K562 (cell line): ENCODE data around the gene SPDEF. TPM values are rescaled to one million over a fixed set of nuclear protein-coding genes. Genes with fewer than 3 reads are reported as not detected.

Source experiments
- ATAC-seq: fragments of 200-7000 bp; cut with Tn5 transposase; 3 replicates; pipeline ENCODE4 v1.9.1; 2020; ENCODE audit warnings: moderate library complexity
- BruUV-seq: library from RNA; stranded (reverse); fragments of 400-500 nt; replicated peaks from 2 replicates; lab custom pipeline; 2021; lab: Mats Ljungman, UMichigan
- CTCF ChIA-PET: fragments of 300-600 bp; formaldehyde crosslinking; extraction: SDS; loops from one replicate; lab custom pipeline; 2021; ENCODE audit warnings: low intra/inter-chr PET ratio; lab: Yijun Ruan, JAX
- POLR2A ChIA-PET: fragments of 300-600, 350-650 bp; sonication (Branson Sonifier 250); formaldehyde crosslinking; extraction: SDS; loops from one replicate; lab custom pipeline; 2021; ENCODE audit warnings: antibody characterized with exemption, inconsistent platforms; lab: Yijun Ruan, JAX
- DNase-seq, 4 experiments: peaks; one replicate each; pipeline versions ENCODE4 v3.0.0 to v3.0.0-alpha.2; 2011 to 2018; ENCODE audit warnings: low spot score in 3 of 4, mixed read lengths in 3 of 4; ENCODE audit errors: extremely low read depth in 1 of 4
- FAIRE-seq: peaks from 2 replicates; lab custom pipeline; 2011; peaks lifted over from hg19 to GRCh38; lab: Jason Lieb, UNC
- H2AFZ ChIP-seq: 2 replicates; pipeline ENCODE4 v1.6.0; 2011; ENCODE audit warnings: low read depth, low read length, control low read depth, inconsistent platforms
- H3K27ac ChIP-seq: fragments of 200-600 bp; 3 replicates; pipeline ENCODE4 v1.8.0; 2011; ENCODE audit warnings: low read depth, mild to moderate bottlenecking, control low read depth, inconsistent platforms, low read length, moderate library complexity, mixed read lengths; ENCODE audit errors: extremely low read depth
- H3K27me3 ChIP-seq, 2 experiments: fragments of 300-600 bp in 1 of 2; 2 replicates in 1 of 2; 3 replicates in 1 of 2; pipeline versions ENCODE4 v1.6.0 to v1.8.0; 2011; ENCODE audit warnings: inconsistent platforms in 2 of 2, low read length in 2 of 2, mild to moderate bottlenecking in 1 of 2, mixed read lengths in 1 of 2, moderate library complexity in 1 of 2; ENCODE audit not compliant: control insufficient read depth in 2 of 2, insufficient read depth in 2 of 2
- H3K36me3 ChIP-seq: fragments of 300-600 bp; 3 replicates; pipeline ENCODE4 v1.8.0; 2011; ENCODE audit warnings: mild to moderate bottlenecking, low read length, inconsistent platforms; ENCODE audit not compliant: control insufficient read depth, insufficient read depth
- H3K4me1 ChIP-seq, 2 experiments: fragments of 200-600 bp in 1 of 2; replicated peaks in 1 of 2; 2 replicates in 1 of 2; 3 replicates in 1 of 2; pipeline versions ENCODE4 v1.5.1 to v1.8.0; 2011; ENCODE audit warnings: inconsistent platforms in 2 of 2, low read length in 2 of 2, mild to moderate bottlenecking in 1 of 2, mixed read lengths in 1 of 2, moderate library complexity in 1 of 2; ENCODE audit not compliant: control insufficient read depth in 2 of 2, insufficient read depth in 2 of 2
- H3K4me2 ChIP-seq: 2 replicates; pipeline ENCODE4 v1.6.1; 2011; ENCODE audit warnings: low read length, control low read depth, inconsistent platforms, mixed read lengths; ENCODE audit not compliant: insufficient read depth
- H3K4me3 ChIP-seq: fragments of 200-600 bp; sonication (generic), shearing (Covaris generic); 2 replicates; pipeline ENCODE4 v1.5.1; 2016; ENCODE audit warnings: control low read depth, inconsistent platforms
- H3K79me2 ChIP-seq: fragments of 200-600 bp; 3 replicates; pipeline ENCODE4 v1.8.0; 2011; ENCODE audit warnings: low read length, inconsistent platforms; ENCODE audit not compliant: control insufficient read depth, insufficient read depth
- H3K9ac ChIP-seq, 2 experiments: 2 replicates each; pipeline versions ENCODE4 v1.6.0 to v1.6.1; 2011; ENCODE audit warnings: low read depth in 2 of 2, low read length in 2 of 2, control low read depth in 1 of 2, inconsistent platforms in 1 of 2, mild to moderate bottlenecking in 1 of 2, mixed read lengths in 1 of 2; ENCODE audit not compliant: insufficient read depth in 1 of 2
- H3K9me1 ChIP-seq: one replicate; pipeline ENCODE4 v1.6.0; 2011; ENCODE audit warnings: inconsistent platforms, mild to moderate bottlenecking, low read length, moderate library complexity; ENCODE audit not compliant: control insufficient read depth, insufficient read depth
- H3K9me3 ChIP-seq: replicated peaks from 2 replicates; pipeline ENCODE4 v1.5.1; 2011; ENCODE audit warnings: low read depth, low read length, inconsistent platforms; ENCODE audit not compliant: control insufficient read depth, insufficient read depth
- H4K20me1 ChIP-seq: replicated peaks from 2 replicates; pipeline ENCODE4 v1.6.1; 2011; ENCODE audit warnings: low read length, inconsistent platforms, mixed read lengths; ENCODE audit not compliant: control insufficient read depth, insufficient read depth
- EGR1 ChIP-seq: fragments of 450-650 bp; conservative IDR thresholded peaks from 2 replicates; pipeline ENCODE4 v1.6.1; 2017; ENCODE audit warnings: mild to moderate bottlenecking
- SMARCA5 ChIP-seq: fragments of 450-650 bp; IDR thresholded peaks from 2 replicates; pipeline ENCODE4 v1.6.1; 2016
- ZFP36 ChIP-seq: fragments of 150-350 bp; IDR thresholded peaks from 2 replicates; pipeline ENCODE4 v1.6.1; 2018; ENCODE audit warnings: low read length, low read depth; ENCODE audit not compliant: partially characterized antibody
- WGBS: fragments of 100-300 bp; shearing (Covaris generic); methylation state at CpG from one replicate; pipeline ENCODE4 v1.1.6; 2016; ENCODE audit warnings: low coverage, mixed read lengths; ENCODE audit not compliant: insufficient coverage; ENCODE audit errors: missing lambda C conversion rate; 5-methylcytosine and 5-hydroxymethylcytosine counted together
- in situ Hi-C: fragments of 300-500 bp; cut with MboI; formaldehyde crosslinking; loops from 4 replicates; pipeline ENCODE4 v1.15.0; 2018; ENCODE audit warnings: inconsistent platforms, mixed read lengths
- intact Hi-C: fragments of 100-400 bp; cut with micrococcal nuclease; formaldehyde crosslinking; loops from 2 replicates; pipeline ENCODE4 v1.14.2; 2022
- polyA plus RNA-seq, 8 experiments: library from polyadenylated mRNA; depleted of rRNA in 4 of 8; stranded (reverse) in 5 of 8; unstranded in 3 of 8; fragments of >200 nt; fragmentation: Nextera tagmentation in 2 of 8; fragmentation: Illumina TruSeq in 1 of 8; extraction: Ambion mirVana in 2 of 8; extraction: Trizol in 1 of 8; gene quantifications; 2 replicates each; pipeline versions ENCODE4 v1.2.1 to v1.2.3, GENCODE V29; 2011 to 2014; ENCODE audit warnings: inconsistent platforms in 1 of 8, missing spikeins in 1 of 8
- total RNA-seq, 7 experiments: library from RNA; depleted of rRNA in 6 of 7; stranded (reverse); fragments of >200 nt in 6 of 7; fragmentation: Illumina TruSeq in 2 of 7; extraction: Trizol in 2 of 7; gene quantifications; 2 replicates each; pipeline versions ENCODE4 v1.2.1 to v1.2.3, GENCODE V29; 2011 to 2021; ENCODE audit warnings: low replicate concordance in 1 of 7
- TF ChIP-seq, protein P1 (sequence below): fragments of 200-800 bp; sonication (Bioruptor generic); IDR thresholded peaks from 2 replicates; pipeline ENCODE4 v1.6.1; 2017; ENCODE audit warnings: missing genetic modification characterization, missing compliant biosample characterization
- TF ChIP-seq, protein P2 (sequence below): fragments of 450-650 bp; IDR thresholded peaks from 2 replicates; pipeline ENCODE4 v1.6.1; 2018; ENCODE audit not compliant: partially characterized antibody

SPDEF gene
- total and polyA plus RNA-seq, 9 of the 15 experiments (the other 6 are each of a cell fraction or from before 2014, with no cell fraction given): 0.04 to 0.12 (median 0.11) TPM; not detected in 5

DNA sequence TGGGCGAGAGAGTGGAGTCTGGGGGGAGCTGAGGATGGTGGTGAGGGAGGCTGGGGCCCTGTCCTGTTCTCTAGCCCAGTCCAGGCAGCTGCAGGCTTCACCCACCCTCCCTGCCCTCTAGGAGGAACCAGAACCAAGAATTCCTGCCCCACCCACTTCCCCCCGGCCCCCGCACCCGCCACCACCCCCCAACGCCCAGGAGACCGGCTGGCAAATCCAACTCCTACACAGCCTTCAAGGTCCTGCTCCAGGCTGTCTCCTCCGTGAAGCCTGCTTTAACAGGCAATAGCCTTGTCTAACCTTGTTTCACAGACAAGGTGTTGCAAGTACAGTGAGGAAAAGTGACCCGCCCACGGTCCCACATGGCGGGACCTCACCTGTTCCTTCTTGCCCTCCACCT is 2.4 kb downstream of the SPDEF start:
- Histone ChIP-seq H3K27me3 (no peaks in the 10 kb centered on the region), H3K9me1 (no peaks in the 10 kb centered on the region), H4K20me1 (no peaks in the 10 kb centered on the region), H3K4me3 (no peak overlapping the region), H2AFZ (peak overlapping the region; percentile 69), H3K4me1 (peaks cover 18 to 75% of the 10 kb centered on the region in 2 experiments; a peak in 4 of 5 replicates), H3K27ac (no peak overlapping the region), H3K9ac (no peak overlapping the region; a peak in 1 of 4 replicates), H3K36me3 (no peaks in the 10 kb centered on the region), H3K4me2 (no peak overlapping the region), H3K9me3 (peaks cover 7% of the 10 kb centered on the region), H3K79me2 (no peaks in the 10 kb centered on the region)
- no TSS peak for BruUV-seq
- ATAC-seq: peak; percentile 29
- POLR2A ChIA-PET: interaction anchor here (0.6 to 2.8 kb wide), 2 partner anchors 8 to 339 kb away, joined by 3 to 15 read pairs; no protein-coding TSS in a partner anchor
- no peak for FAIRE-seq
- TF ChIP-seq EGR1 (peak; percentile 30; the same call in 1 of the 2 replicates), ZFP36 (peak; percentile 47), SMARCA5 (no peak)
- TF ChIP-seq, protein P1, sequence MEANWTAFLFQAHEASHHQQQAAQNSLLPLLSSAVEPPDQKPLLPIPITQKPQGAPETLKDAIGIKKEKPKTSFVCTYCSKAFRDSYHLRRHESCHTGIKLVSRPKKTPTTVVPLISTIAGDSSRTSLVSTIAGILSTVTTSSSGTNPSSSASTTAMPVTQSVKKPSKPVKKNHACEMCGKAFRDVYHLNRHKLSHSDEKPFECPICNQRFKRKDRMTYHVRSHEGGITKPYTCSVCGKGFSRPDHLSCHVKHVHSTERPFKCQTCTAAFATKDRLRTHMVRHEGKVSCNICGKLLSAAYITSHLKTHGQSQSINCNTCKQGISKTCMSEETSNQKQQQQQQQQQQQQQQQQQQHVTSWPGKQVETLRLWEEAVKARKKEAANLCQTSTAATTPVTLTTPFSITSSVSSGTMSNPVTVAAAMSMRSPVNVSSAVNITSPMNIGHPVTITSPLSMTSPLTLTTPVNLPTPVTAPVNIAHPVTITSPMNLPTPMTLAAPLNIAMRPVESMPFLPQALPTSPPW (CRISPR knock-in tag): peak; percentile 49; the same call in 1 of the 2 replicates
- TF ChIP-seq, protein P2, sequence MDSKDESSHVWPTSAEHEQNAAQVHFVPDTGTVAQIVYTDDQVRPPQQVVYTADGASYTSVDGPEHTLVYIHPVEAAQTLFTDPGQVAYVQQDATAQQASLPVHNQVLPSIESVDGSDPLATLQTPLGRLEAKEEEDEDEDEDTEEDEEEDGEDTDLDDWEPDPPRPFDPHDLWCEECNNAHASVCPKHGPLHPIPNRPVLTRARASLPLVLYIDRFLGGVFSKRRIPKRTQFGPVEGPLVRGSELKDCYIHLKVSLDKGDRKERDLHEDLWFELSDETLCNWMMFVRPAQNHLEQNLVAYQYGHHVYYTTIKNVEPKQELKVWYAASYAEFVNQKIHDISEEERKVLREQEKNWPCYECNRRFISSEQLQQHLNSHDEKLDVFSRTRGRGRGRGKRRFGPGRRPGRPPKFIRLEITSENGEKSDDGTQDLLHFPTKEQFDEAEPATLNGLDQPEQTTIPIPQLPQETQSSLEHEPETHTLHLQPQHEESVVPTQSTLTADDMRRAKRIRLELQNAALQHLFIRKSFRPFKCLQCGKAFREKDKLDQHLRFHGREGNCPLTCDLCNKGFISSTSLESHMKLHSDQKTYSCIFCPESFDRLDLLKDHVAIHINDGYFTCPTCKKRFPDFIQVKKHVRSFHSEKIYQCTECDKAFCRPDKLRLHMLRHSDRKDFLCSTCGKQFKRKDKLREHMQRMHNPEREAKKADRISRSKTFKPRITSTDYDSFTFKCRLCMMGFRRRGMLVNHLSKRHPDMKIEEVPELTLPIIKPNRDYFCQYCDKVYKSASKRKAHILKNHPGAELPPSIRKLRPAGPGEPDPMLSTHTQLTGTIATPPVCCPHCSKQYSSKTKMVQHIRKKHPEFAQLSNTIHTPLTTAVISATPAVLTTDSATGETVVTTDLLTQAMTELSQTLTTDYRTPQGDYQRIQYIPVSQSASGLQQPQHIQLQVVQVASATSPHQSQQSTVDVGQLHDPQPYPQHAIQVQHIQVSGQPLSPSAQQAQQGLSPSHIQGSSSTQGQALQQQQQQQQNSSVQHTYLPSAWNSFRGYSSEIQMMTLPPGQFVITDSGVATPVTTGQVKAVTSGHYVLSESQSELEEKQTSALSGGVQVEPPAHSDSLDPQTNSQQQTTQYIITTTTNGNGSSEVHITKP: peak; percentile 27
- 36% methylated on average over 10 of the region's 10 CpGs for whole genome bisulfite sequencing
- in situ Hi-C loops (no loop called here), intact Hi-C loops (no loop called here)
- DNase-seq: peak in 2 of 4 experiments; percentile 78 to 80
- CTCF ChIA-PET: interaction anchor here (0.7 kb wide), 1 partner anchor 22 kb away, joined by 3 read pairs; no protein-coding TSS in a partner anchor
